ENCODE data around the gene COL18A1.

DNA sequence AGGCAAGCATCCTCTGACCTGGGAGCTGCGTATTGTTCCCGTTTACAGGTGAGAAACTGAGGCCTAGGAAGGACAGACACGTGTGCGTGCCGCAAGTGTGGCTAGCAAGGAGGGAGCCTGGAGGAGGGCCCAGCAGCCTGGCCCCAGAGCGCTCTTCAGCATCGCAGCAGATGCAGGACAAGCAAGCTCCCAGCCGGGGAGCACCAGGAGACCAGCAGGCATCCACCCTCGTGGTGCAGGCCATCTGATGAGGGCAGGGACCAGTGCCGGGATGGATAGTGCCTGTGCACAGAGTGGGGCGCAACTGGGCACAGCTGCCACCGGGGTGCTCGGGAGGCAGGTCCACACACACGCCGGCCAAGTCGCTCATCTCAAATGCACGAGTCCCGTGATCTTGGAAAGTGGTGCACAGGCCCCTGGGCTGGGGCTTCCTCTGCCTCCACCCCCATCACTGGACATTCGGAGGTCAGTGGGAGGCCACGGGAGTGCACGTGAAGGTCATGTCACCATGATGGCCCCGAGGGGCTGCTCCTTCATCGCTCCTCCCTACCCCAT lies 55.1 kb downstream of the COL18A1 start:
- TF ChIP-seq, protein P1, sequence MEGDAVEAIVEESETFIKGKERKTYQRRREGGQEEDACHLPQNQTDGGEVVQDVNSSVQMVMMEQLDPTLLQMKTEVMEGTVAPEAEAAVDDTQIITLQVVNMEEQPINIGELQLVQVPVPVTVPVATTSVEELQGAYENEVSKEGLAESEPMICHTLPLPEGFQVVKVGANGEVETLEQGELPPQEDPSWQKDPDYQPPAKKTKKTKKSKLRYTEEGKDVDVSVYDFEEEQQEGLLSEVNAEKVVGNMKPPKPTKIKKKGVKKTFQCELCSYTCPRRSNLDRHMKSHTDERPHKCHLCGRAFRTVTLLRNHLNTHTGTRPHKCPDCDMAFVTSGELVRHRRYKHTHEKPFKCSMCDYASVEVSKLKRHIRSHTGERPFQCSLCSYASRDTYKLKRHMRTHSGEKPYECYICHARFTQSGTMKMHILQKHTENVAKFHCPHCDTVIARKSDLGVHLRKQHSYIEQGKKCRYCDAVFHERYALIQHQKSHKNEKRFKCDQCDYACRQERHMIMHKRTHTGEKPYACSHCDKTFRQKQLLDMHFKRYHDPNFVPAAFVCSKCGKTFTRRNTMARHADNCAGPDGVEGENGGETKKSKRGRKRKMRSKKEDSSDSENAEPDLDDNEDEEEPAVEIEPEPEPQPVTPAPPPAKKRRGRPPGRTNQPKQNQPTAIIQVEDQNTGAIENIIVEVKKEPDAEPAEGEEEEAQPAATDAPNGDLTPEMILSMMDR (IDR thresholded peaks at IDR 0.05; ENCODE audit: low read depth, low read length): no peak
- TF ChIP-seq, protein P2, sequence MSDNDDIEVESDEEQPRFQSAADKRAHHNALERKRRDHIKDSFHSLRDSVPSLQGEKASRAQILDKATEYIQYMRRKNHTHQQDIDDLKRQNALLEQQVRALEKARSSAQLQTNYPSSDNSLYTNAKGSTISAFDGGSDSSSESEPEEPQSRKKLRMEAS (IDR thresholded peaks at IDR 0.05; ENCODE audit: low read depth, low read length): no peak
- no peak for TF ChIP-seq MYC (IDR thresholded peaks at IDR 0.05; ENCODE audit: low read depth, low read length)
- TF ChIP-seq POLR2A (IDR thresholded peaks at IDR 0.05; ENCODE audit: extremely low read depth, insufficient read length): no peak

Measured in NB4 (cell line).